Spleen (tissue), 11 donors: ENCODE measurements around the gene PIP5K1B. TPM values are rescaled to one million over a fixed set of nuclear protein-coding genes. Genes with fewer than 3 reads are reported as not detected.

Source experiments
- DNase-seq: peaks from one replicate; pipeline ENCODE4 v3.0.0-alpha.2; 2020
- H3K27ac ChIP-seq, 8 donors: fragments of 200-600 bp; sonication (generic) in 7 of 8; 1 replicate in 4 of 8; 2 replicates in 4 of 8; pipeline versions ENCODE4 v1.5.0 to v1.8.0; 2016 to 2021; ENCODE audit warnings: inconsistent platforms in 4 of 8, mild to moderate bottlenecking in 4 of 8, moderate library complexity in 1 of 8
- H3K27me3 ChIP-seq, 7 donors: fragments of 200-600 bp; sonication (generic) in 6 of 7; replicated peaks in 1 of 7; 1 replicate in 4 of 7; 2 replicates in 3 of 7; pipeline versions ENCODE4 v1.5.0 to v1.8.0; 2016 to 2021; ENCODE audit warnings: inconsistent platforms in 3 of 7, mild to moderate bottlenecking in 1 of 7
- H3K36me3 ChIP-seq, 6 donors: fragments of 200-600 bp; sonication (generic) in 5 of 6; 1 replicate in 4 of 6; 2 replicates in 2 of 6; pipeline versions ENCODE4 v1.5.0 to v1.8.0; 2016 to 2021; ENCODE audit warnings: inconsistent platforms in 2 of 6
- H3K4me1 ChIP-seq, 6 donors: fragments of 200-600 bp; sonication (generic) in 5 of 6; 1 replicate in 3 of 6; 2 replicates in 3 of 6; pipeline versions ENCODE4 v1.5.0 to v1.8.0; 2016 to 2021; ENCODE audit warnings: inconsistent platforms in 3 of 6
- H3K4me3 ChIP-seq, 8 donors: fragments of 200-600 bp; sonication (generic) in 7 of 8; 1 replicate in 4 of 8; 2 replicates in 4 of 8; pipeline versions ENCODE4 v1.5.0 to v1.8.0; 2016 to 2021; ENCODE audit warnings: inconsistent platforms in 4 of 8, mild to moderate bottlenecking in 4 of 8, moderate library complexity in 2 of 8
- H3K9me3 ChIP-seq, 8 donors: fragments of 200-600 bp; sonication (generic) in 7 of 8; 1 replicate in 4 of 8; 2 replicates in 4 of 8; pipeline versions ENCODE4 v1.5.0 to v1.8.0; 2016 to 2021; ENCODE audit warnings: inconsistent platforms in 4 of 8
- POLR2A ChIP-seq, 3 donors: fragments of 450-650 bp; IDR thresholded peaks; one replicate each; pipeline ENCODE4 v1.5.1; 2017; ENCODE audit warnings: antibody characterized with exemption in 3 of 3, mild to moderate bottlenecking in 1 of 3
- POLR2AphosphoS5 ChIP-seq, 3 donors: sonication (generic); formaldehyde crosslinking; IDR thresholded peaks; one replicate each; pipeline ENCODE4 v1.5.1; 2017; ENCODE audit warnings: antibody characterized with exemption in 3 of 3
- WGBS, 5 donors: extraction: QIAGEN DNeasy Blood & Tissue Kit in 3 of 5; methylation state at CpG; one replicate each; pipeline versions ENCODE4 v1.1.5 to v1.1.7; 2013 to 2018; 5-methylcytosine and 5-hydroxymethylcytosine counted together
- intact Hi-C: fragments of 100-400 bp; cut with DNase I; formaldehyde crosslinking; loops from one replicate; pipeline ENCODE4 v1.15.0; 2023; ENCODE audit warnings: low total_unique reads
- polyA plus RNA-seq, 3 donors: library from polyadenylated mRNA; stranded (reverse); fragments of 200-250 nt; gene quantifications; one replicate each; pipeline ENCODE4 v1.2.1, GENCODE V29; 2013
- total RNA-seq, 7 donors: library from RNA; depleted of rRNA in 3 of 7; stranded (reverse); fragments of >200 nt in 3 of 7; fragmentation: NEBNext Ultra II Directional in 4 of 7; extraction: Animal tissue kit (Norgen Biotek cat#: 25700) in 4 of 7; gene quantifications; one replicate each; pipeline versions ENCODE4 v1.1.0 to v1.2.1, GENCODE V29; 2016 to 2021
- TF ChIP-seq, protein P1 (sequence below), 11 experiments: fragments of 200-600 bp in 7 of 11; fragments of 450-650 bp in 4 of 11; sonication (generic) in 4 of 11; IDR thresholded peaks in 8 of 11; conservative IDR thresholded peaks in 3 of 11; 1 replicate in 7 of 11; 2 replicates in 4 of 11; pipeline versions ENCODE4 v1.4.0 to v1.8.0; 2016 to 2021; ENCODE audit warnings: antibody characterized with exemption in 11 of 11, inconsistent platforms in 4 of 11, mild to moderate bottlenecking in 1 of 11
- donor health status: healthy with polysubstance abuse.
- donor health status: DM: no; HTN: no; CAD: no; lungs with moderate emphysema.
- donor health status: DM: no; HTN: no; CAD: no.
- donor health status: Bipolar disorder and iron deficiency.
- donor health status: healthy.
- donor health status: DM: no; HTN: no; CAD: no.
- donor health status: DM: yes; HTN: yes; CAD: no.

Gene PIP5K1B
- total and polyA plus RNA-seq, 10 donors: 1.5 to 10.3 (median 6.8) TPM

DNA sequence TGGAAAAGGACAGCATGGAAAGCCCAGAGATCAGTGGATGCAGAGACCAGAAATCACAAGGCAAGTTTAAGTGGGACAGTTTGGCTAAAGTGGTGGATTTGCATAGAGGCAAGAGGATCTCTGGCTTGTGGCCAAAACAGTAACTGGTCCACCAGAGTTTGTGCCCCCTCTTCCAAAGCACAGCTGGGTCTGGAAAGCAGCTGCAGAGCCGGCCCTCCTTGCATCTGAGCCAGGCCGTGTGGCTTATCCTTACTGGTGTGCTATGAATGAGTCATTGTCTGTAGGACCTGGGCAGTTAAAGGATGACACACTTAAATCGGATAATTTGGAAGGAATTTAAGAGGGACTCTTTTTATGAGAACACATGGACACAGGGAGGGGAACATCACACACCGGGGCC, 146.6 kb downstream of the PIP5K1B start:
- intact Hi-C loops: no loop called here
- no peaks in the 10 kb centered on the region for H3K4me1 ChIP-seq
- H3K9me3 ChIP-seq: no peaks in the 10 kb centered on the region
- H3K27me3 ChIP-seq: no peaks in the 10 kb centered on the region
- no peak overlapping the region for H3K4me3 ChIP-seq
- no peak for DNase-seq
- TF ChIP-seq POLR2AphosphoS5 (IDR thresholded peaks at IDR 0.05): no peak
- no peak for TF ChIP-seq POLR2A (IDR thresholded peaks at IDR 0.05)
- TF ChIP-seq, protein P1, sequence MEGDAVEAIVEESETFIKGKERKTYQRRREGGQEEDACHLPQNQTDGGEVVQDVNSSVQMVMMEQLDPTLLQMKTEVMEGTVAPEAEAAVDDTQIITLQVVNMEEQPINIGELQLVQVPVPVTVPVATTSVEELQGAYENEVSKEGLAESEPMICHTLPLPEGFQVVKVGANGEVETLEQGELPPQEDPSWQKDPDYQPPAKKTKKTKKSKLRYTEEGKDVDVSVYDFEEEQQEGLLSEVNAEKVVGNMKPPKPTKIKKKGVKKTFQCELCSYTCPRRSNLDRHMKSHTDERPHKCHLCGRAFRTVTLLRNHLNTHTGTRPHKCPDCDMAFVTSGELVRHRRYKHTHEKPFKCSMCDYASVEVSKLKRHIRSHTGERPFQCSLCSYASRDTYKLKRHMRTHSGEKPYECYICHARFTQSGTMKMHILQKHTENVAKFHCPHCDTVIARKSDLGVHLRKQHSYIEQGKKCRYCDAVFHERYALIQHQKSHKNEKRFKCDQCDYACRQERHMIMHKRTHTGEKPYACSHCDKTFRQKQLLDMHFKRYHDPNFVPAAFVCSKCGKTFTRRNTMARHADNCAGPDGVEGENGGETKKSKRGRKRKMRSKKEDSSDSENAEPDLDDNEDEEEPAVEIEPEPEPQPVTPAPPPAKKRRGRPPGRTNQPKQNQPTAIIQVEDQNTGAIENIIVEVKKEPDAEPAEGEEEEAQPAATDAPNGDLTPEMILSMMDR (IDR thresholded peaks at IDR 0.05 in 8 of 11, conservative IDR thresholded peaks at IDR 0.05 in 3 of 11): no peak
- no peaks in the 10 kb centered on the region for H3K36me3 ChIP-seq
- 92 to 94% (median 93%) methylated on average over 4 of the region's 4 CpGs for WGBS, 5 donors
- no peak overlapping the region for H3K27ac ChIP-seq

DNA sequence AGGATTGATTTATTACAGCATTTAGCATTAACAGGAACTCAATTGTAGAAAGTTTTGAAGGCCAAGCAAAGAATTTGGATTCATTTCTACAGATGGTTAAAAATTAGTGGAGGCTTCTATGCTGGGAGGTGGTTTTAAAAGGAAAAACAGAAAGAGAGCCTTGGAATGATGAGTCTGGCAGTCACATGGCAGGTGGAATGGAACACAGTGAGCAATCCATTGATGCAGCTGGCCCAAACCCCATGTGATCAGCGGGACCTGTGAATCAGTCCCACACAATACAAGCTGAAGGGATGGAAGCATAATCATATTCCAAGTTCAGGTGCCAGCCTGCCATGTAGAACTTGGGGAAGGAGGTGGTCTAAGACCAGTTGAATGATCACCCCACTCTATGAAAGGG, 147.9 kb downstream of the PIP5K1B start:
- no peak for TF ChIP-seq POLR2AphosphoS5 (IDR thresholded peaks at IDR 0.05)
- TF ChIP-seq POLR2A (IDR thresholded peaks at IDR 0.05): no peak
- TF ChIP-seq, protein P1 (IDR thresholded peaks at IDR 0.05 in 8 of 11, conservative IDR thresholded peaks at IDR 0.05 in 3 of 11): no peak
- H3K4me3 ChIP-seq: no peak overlapping the region
- H3K27ac ChIP-seq: no peak overlapping the region
- no peaks in the 10 kb centered on the region for H3K4me1 ChIP-seq
- no peaks in the 10 kb centered on the region for H3K36me3 ChIP-seq
- DNase-seq: no peak
- no peaks in the 10 kb centered on the region for H3K9me3 ChIP-seq
- no peaks in the 10 kb centered on the region for H3K27me3 ChIP-seq
- intact Hi-C loops: no loop called here
- WGBS, 5 donors: 97 to 100% (median 100%) methylated on average over 1 of the region's 1 CpG

DNA sequence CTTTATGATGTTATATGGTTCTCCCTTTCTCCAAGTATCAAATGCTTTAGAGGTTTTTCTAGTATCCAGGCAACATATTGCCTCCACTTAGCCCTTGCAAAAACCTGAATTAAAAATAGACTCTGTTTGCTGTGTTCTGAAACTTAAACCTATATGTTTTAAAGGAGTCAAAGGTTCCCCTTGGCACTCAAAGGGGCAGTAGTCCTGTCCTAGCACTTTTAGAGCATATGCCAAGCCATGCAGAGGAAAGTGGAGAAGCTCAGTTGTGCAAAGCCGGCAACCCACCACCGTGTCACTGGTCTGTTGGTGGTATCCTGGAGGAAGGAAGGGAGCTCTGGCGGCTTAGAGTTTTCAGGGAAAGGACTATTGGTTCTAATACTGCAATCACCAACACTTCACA, 154.3 kb downstream of the PIP5K1B start:
- Histone ChIP-seq H3K27me3 (no peaks in the 10 kb centered on the region), H3K9me3 (no peaks in the 10 kb centered on the region), H3K36me3 (peaks cover 0 to 3% (median 0%) of the 10 kb centered on the region in 6 donors), H3K4me1 (no peaks in the 10 kb centered on the region), H3K4me3 (no peak overlapping the region), H3K27ac (no peak overlapping the region)
- intact Hi-C loops: no loop called here
- no peak for DNase-seq
- no peak for TF ChIP-seq POLR2A (IDR thresholded peaks at IDR 0.05)
- no peak for TF ChIP-seq POLR2AphosphoS5 (IDR thresholded peaks at IDR 0.05)
- TF ChIP-seq, protein P1 (IDR thresholded peaks at IDR 0.05 in 8 of 11, conservative IDR thresholded peaks at IDR 0.05 in 3 of 11): no peak
- WGBS, 5 donors: 48 to 75% (median 62%) methylated on average over 3 of the region's 3 CpGs

DNA sequence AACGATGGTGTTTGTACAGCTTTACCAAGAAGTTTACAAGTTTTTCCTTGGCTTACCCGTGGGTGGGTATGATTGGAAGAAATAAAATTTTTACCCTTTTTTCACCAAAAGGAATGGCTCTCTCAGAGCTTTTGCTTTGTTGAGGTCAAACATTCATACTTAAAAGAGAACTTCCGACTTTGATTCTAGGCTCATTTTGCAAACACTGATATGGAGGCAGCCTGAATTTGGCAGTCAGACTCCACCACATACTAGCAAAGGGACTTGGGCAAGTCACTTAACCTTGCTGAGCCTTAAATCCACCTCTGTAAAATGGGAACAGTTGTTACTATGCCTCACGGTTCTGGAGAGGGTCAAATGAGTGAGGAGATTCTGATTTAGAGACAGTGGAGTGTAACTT, 155.4 kb downstream of the PIP5K1B start:
- intact Hi-C loops: no loop called here
- H3K36me3 ChIP-seq: peaks cover 0 to 8% (median 0%) of the 10 kb centered on the region in 6 donors
- no peak for DNase-seq
- H3K9me3 ChIP-seq: no peaks in the 10 kb centered on the region
- no peaks in the 10 kb centered on the region for H3K27me3 ChIP-seq
- H3K4me3 ChIP-seq: no peak overlapping the region
- no peak overlapping the region for H3K27ac ChIP-seq
- no peaks in the 10 kb centered on the region for H3K4me1 ChIP-seq
- TF ChIP-seq POLR2AphosphoS5 (IDR thresholded peaks at IDR 0.05) (no peak), POLR2A (IDR thresholded peaks at IDR 0.05) (no peak)
- TF ChIP-seq, protein P1 (IDR thresholded peaks at IDR 0.05 in 8 of 11, conservative IDR thresholded peaks at IDR 0.05 in 3 of 11): no peak
- WGBS, 5 donors: 77 to 89% (median 86%) methylated on average over 4 of the region's 4 CpGs
